Measurements from ENCODE around the gene AMZ2.

AMZ2 gene

GRCh38 chr17:68290955-68291835, 43.4 kb downstream of the AMZ2 start, which contains the start of the genes ARSG and SLC16A6:
Gene ARSG, plus strand, starts transcription at chr17:68291495. Its CDS starts 15,999 bp downstream, at chr17:68307494.
Gene SLC16A6, minus strand, starts transcription at chr17:68291127. Its CDS starts 12,807 bp downstream, at chr17:68278320.
- TF ChIP-seq SIN3A (IDR thresholded peaks at IDR 0.05; ENCODE audit: borderline replicate concordance, insufficient read depth, low read length) (no peak), FOXP2 (optimal IDR thresholded peaks at IDR 0.05; ENCODE audit: borderline replicate concordance, extremely low read depth, extremely low read length, insufficient read depth) (no peak), REST (IDR thresholded peaks at IDR 0.05; ENCODE audit: insufficient read depth in 1 of 2, low read depth in 2 of 2, low read length in 2 of 2) (no peak), TAF1 (IDR thresholded peaks at IDR 0.05; ENCODE audit: borderline replicate concordance, insufficient read depth, low read length) (0 out of 2 replicates have a peak, but pooled peaks have one; percentile 35), POLR2AphosphoS5 (IDR thresholded peaks at IDR 0.05; ENCODE audit: low read depth, low read length) (no peak)

- TF ChIP-seq POLR2AphosphoS5 (IDR thresholded peaks at IDR 0.05; ENCODE audit: low read depth, low read length) (no peak), FOXP2 (optimal IDR thresholded peaks at IDR 0.05; ENCODE audit: borderline replicate concordance, extremely low read depth, extremely low read length, insufficient read depth) (peak; percentile 17)
Measured at GRCh38 chr17:68291836-68292688, 44.2 kb downstream of the AMZ2 start.

GRCh38 chr17:68292689-68293040, 44.8 kb downstream of the AMZ2 start:
- TF ChIP-seq REST (IDR thresholded peaks at IDR 0.05; ENCODE audit: insufficient read depth in 1 of 2, low read depth in 2 of 2, low read length in 2 of 2) = no peak
- TF ChIP-seq POLR2AphosphoS5 (IDR thresholded peaks at IDR 0.05; ENCODE audit: low read depth, low read length) = no peak
- TF ChIP-seq TAF1 (IDR thresholded peaks at IDR 0.05; ENCODE audit: borderline replicate concordance, insufficient read depth, low read length) = no peak
- no peak for TF ChIP-seq SIN3A (IDR thresholded peaks at IDR 0.05; ENCODE audit: borderline replicate concordance, insufficient read depth, low read length)
- TF ChIP-seq FOXP2 (optimal IDR thresholded peaks at IDR 0.05; ENCODE audit: borderline replicate concordance, extremely low read depth, extremely low read length, insufficient read depth) = no peak

- TF ChIP-seq SIN3A (IDR thresholded peaks at IDR 0.05; ENCODE audit: borderline replicate concordance, insufficient read depth, low read length) (no peak), POLR2AphosphoS5 (IDR thresholded peaks at IDR 0.05; ENCODE audit: low read depth, low read length) (no peak), FOXP2 (optimal IDR thresholded peaks at IDR 0.05; ENCODE audit: borderline replicate concordance, extremely low read depth, extremely low read length, insufficient read depth) (no peak), TAF1 (IDR thresholded peaks at IDR 0.05; ENCODE audit: borderline replicate concordance, insufficient read depth, low read length) (no peak), REST (IDR thresholded peaks at IDR 0.05; ENCODE audit: insufficient read depth in 1 of 2, low read depth in 2 of 2, low read length in 2 of 2) (no peak)
Measured at GRCh38 chr17:68293490-68294195, 45.8 kb downstream of the AMZ2 start.

- TF ChIP-seq REST (IDR thresholded peaks at IDR 0.05; ENCODE audit: insufficient read depth in 1 of 2, low read depth in 2 of 2, low read length in 2 of 2) (no peak), TAF1 (IDR thresholded peaks at IDR 0.05; ENCODE audit: borderline replicate concordance, insufficient read depth, low read length) (no peak), FOXP2 (optimal IDR thresholded peaks at IDR 0.05; ENCODE audit: borderline replicate concordance, extremely low read depth, extremely low read length, insufficient read depth) (no peak), SIN3A (IDR thresholded peaks at IDR 0.05; ENCODE audit: borderline replicate concordance, insufficient read depth, low read length) (no peak), POLR2AphosphoS5 (IDR thresholded peaks at IDR 0.05; ENCODE audit: low read depth, low read length) (no peak)
Measured at GRCh38 chr17:68294196-68294555, 46.3 kb downstream of the AMZ2 start.
